A204.1 (cell line): Measurements from ENCODE around the gene MAP3K6.
A peak's percentile ranks its signal among the peaks of the same experiment; 100 is the strongest.
"Not testable (repeated sequence)": the region's sequence is repeated elsewhere in the genome, so short reads cannot be mapped to it uniquely, and the experiment has no call there.

ENCODE experiments used
- FAIRE-seq: peaks from 2 replicates; lab custom pipeline; 2012; peaks lifted over from hg19 to GRCh38; lab: Jason Lieb, UNC

The MAP3K6 gene

GRCh38 chr1:27397749-27398148 lies 31.0 kb upstream of the MAP3K6 start:
- no peak for FAIRE-seq

GRCh38 chr1:27397110-27397509 lies 30.3 kb upstream of the MAP3K6 start:
- no peak for FAIRE-seq

- FAIRE-seq = peak; percentile 37
Observed at GRCh38 chr1:27395441-27396195, 28.9 kb upstream of the MAP3K6 start.

- no peak for FAIRE-seq
Observed at GRCh38 chr1:27394925-27395324, 28.2 kb upstream of the MAP3K6 start.

- FAIRE-seq = no peak
Observed at GRCh38 chr1:27394282-27394658, 27.5 kb upstream of the MAP3K6 start.

- no peak for FAIRE-seq
Observed at GRCh38 chr1:27393641-27394281, 27.0 kb upstream of the MAP3K6 start.

- FAIRE-seq = no peak
Observed at GRCh38 chr1:27392778-27393635, 26.2 kb upstream of the MAP3K6 start.

- FAIRE-seq = peak; percentile 35
Observed at GRCh38 chr1:27392096-27392777, 25.5 kb upstream of the MAP3K6 start, which contains the start of gene GPR3. TSS of gene GPR3 (plus strand) at chr1:27392622. CDS start at chr1:27393799, 1,177 bp downstream.

GRCh38 chr1:27391511-27392095 lies 24.8 kb upstream of the MAP3K6 start:
- FAIRE-seq = no peak

GRCh38 chr1:27388337-27389005 lies 21.7 kb upstream of the MAP3K6 start:
- FAIRE-seq = no peak

GRCh38 chr1:27384797-27385196 lies 18.0 kb upstream of the MAP3K6 start:
- FAIRE-seq = not testable (repeated sequence)

- FAIRE-seq = no peak
Observed at GRCh38 chr1:27383661-27384060, 16.9 kb upstream of the MAP3K6 start.

GRCh38 chr1:27383039-27383605 lies 16.4 kb upstream of the MAP3K6 start, which contains the start of gene CD164L2:
TSS of gene CD164L2 (minus strand) at chr1:27383333. CDS start at chr1:27383239, 94 bp downstream.
- no peak for FAIRE-seq

- FAIRE-seq = no peak
Observed at GRCh38 chr1:27381969-27382762, 15.4 kb upstream of the MAP3K6 start.

- no peak for FAIRE-seq
Observed at GRCh38 chr1:27380766-27381733, 14.3 kb upstream of the MAP3K6 start.

GRCh38 chr1:27380224-27380623 lies 13.5 kb upstream of the MAP3K6 start:
- FAIRE-seq = no peak

- FAIRE-seq = no peak
Observed at GRCh38 chr1:27379564-27380122, 12.9 kb upstream of the MAP3K6 start.

- no peak for FAIRE-seq
Observed at GRCh38 chr1:27377760-27378495, 11.2 kb upstream of the MAP3K6 start.
